Peyer's patch (tissue), 4 donors: Measurements from ENCODE around the gene LRRC47.

ENCODE experiments used
- CTCF ChIP-seq, 6 experiments: fragments of 450-650 bp in 4 of 6; fragments of 200-600 bp in 2 of 6; sonication (generic) in 1 of 6; IDR thresholded peaks; one replicate each; pipeline ENCODE4 v1.5.1; 2017 to 2019; ENCODE audit warnings: antibody characterized with exemption in 6 of 6, mild to moderate bottlenecking in 3 of 6, moderate library complexity in 1 of 6
- POLR2A ChIP-seq, 2 donors: fragments of 450-650 bp; IDR thresholded peaks; one replicate each; pipeline ENCODE4 v1.5.1; 2017; ENCODE audit warnings: antibody characterized with exemption in 2 of 2, mild to moderate bottlenecking in 2 of 2, moderate library complexity in 2 of 2

DNA sequence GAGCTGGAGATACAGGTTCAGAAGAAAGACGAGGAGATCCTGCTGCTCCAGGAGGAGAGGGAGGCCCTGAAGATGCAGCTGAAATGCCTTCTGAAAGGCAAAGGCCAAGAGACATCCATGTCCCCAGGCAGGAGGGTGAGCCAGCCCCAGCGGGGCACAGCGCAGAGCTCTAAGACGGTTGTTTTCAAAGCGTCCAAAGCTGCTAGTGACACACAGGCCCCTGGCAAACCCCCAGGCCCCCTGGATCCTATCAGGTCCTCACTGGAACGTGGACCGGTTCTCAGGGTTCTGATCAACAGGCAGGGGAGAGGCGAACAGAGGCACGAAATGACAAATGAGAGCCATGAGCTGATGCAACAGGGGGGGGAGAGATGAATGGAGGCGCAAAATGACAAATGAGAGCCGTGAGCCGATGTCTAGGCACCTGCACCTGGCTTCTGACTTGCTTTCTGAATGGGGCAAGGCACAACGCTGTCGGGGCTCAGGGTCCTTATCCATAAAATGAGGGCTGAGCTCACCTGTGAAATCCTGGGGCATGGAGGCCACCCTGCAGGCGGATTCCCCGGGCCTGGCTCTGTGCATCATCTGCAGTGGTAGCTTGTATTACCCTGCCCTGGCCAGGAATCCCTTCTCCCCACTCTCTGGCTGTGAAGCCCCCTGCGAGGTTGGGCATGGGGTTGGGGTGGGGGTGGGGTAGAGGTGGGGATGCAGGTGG is 34.8 kb downstream of the LRRC47 start:
- no peak for TF ChIP-seq CTCF (IDR thresholded peaks at IDR 0.05)
- no peak for TF ChIP-seq POLR2A (IDR thresholded peaks at IDR 0.05)
